Thoracic aorta (tissue), 2 donors: Measurements from ENCODE around the gene MOB3C. TPM values are rescaled to one million over a fixed set of nuclear protein-coding genes. Genes with fewer than 3 reads are reported as not detected.

Experiments
- ATAC-seq: fragments of 150-250 bp; one replicate; pipeline ENCODE4 v1.8.0; 2017; ENCODE audit warnings: low read depth; ENCODE audit not compliant: insufficient number of reproducible peaks, low FRiP score
- DNase-seq: peaks from one replicate; pipeline ENCODE4 v3.0.0-alpha.2; 2020; ENCODE audit warnings: low spot score
- H3K27ac ChIP-seq, 2 donors: fragments of 200-600 bp; sonication (generic); 1 replicate in 1 of 2; 2 replicates in 1 of 2; pipeline ENCODE4 v1.5.1; 2016; ENCODE audit warnings: mild to moderate bottlenecking in 2 of 2, moderate library complexity in 2 of 2
- H3K27me3 ChIP-seq: fragments of 200-600 bp; sonication (generic); replicated peaks from 2 replicates; pipeline ENCODE4 v1.6.0; 2016; ENCODE audit warnings: mild to moderate bottlenecking; ENCODE audit not compliant: insufficient read depth
- H3K36me3 ChIP-seq: fragments of 200-600 bp; sonication (generic); one replicate; pipeline ENCODE4 v1.5.1; 2016
- H3K4me1 ChIP-seq, 2 donors: fragments of 200-600 bp; sonication (generic); 1 replicate in 1 of 2; 2 replicates in 1 of 2; pipeline versions ENCODE4 v1.5.1 to v1.6.0; 2016; ENCODE audit warnings: low read depth in 2 of 2, mild to moderate bottlenecking in 1 of 2; ENCODE audit not compliant: control insufficient read depth in 1 of 2
- H3K4me3 ChIP-seq: fragments of 200-600 bp; sonication (generic); 2 replicates; pipeline ENCODE4 v1.5.1; 2016; ENCODE audit warnings: mild to moderate bottlenecking
- H3K9me3 ChIP-seq: fragments of 200-600 bp; sonication (generic); 2 replicates; pipeline ENCODE4 v1.5.1; 2016
- total RNA-seq, 2 donors: library from RNA; depleted of rRNA; stranded (reverse); fragments of >200 nt; gene quantifications; one replicate each; pipeline versions ENCODE4 v1.1.0 to v1.2.3, GENCODE V29; 2016
- TF ChIP-seq, protein P1 (sequence below): fragments of 200-600 bp; sonication (generic); IDR thresholded peaks from one replicate; pipeline ENCODE4 v1.5.1; 2019; ENCODE audit warnings: antibody characterized with exemption

MOB3C gene
- total RNA-seq, 2 donors from 2014 or later: 29.5 to 42.3 TPM

DNA sequence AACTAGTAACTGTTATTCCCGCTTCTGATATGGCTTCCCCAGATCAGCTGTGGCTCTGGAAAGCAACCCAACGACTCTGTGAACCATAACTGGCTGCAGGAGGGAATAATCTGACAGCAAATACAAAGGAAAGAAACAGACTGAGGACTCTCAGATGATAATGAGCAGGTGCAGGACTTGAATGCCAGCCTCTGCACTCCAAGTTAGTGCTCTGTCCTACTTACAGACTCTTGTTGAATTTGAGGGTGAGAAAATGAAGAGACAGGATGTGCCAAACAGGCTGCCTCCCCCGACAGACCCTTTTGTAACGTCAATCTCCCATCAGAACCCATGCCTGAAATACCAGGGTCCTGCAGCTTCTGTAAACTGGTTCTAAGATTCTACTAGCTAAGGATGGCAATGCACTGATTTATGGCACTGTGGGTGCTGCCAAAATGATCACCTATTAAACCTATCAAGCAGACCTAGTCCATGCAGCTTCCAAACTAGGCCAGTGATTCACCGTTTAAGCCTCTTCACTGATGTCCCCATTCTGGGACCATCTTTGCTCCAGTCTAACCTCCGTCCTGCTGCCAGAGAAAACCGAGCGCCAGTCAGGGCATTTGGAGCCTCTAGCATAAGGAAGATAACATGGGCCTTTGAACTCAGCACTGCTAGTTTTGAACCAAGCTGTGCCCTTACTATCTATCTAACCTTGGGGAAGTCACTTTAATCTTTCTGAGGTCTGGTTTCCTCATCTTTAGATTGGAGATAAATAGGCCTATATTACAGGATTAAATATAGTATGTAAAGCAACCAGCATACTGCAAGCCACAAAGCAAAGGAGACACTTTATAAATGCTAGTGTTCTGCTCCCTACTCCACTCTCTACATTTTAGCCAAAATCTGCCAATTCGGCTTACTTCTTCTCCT is 17.3 kb downstream of the MOB3C start:
- DNase-seq (no peak), ATAC-seq (no peak)
- H3K4me3 ChIP-seq: no peak overlapping the region
- H3K36me3 ChIP-seq: peaks cover 5% of the 10 kb centered on the region
- no peak overlapping the region for H3K27ac ChIP-seq
- H3K4me1 ChIP-seq: peaks cover 10 to 72% of the 10 kb centered on the region in 2 donors
- H3K27me3 ChIP-seq: no peaks in the 10 kb centered on the region
- no peaks in the 10 kb centered on the region for H3K9me3 ChIP-seq
- TF ChIP-seq, protein P1, sequence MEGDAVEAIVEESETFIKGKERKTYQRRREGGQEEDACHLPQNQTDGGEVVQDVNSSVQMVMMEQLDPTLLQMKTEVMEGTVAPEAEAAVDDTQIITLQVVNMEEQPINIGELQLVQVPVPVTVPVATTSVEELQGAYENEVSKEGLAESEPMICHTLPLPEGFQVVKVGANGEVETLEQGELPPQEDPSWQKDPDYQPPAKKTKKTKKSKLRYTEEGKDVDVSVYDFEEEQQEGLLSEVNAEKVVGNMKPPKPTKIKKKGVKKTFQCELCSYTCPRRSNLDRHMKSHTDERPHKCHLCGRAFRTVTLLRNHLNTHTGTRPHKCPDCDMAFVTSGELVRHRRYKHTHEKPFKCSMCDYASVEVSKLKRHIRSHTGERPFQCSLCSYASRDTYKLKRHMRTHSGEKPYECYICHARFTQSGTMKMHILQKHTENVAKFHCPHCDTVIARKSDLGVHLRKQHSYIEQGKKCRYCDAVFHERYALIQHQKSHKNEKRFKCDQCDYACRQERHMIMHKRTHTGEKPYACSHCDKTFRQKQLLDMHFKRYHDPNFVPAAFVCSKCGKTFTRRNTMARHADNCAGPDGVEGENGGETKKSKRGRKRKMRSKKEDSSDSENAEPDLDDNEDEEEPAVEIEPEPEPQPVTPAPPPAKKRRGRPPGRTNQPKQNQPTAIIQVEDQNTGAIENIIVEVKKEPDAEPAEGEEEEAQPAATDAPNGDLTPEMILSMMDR: no peak

DNA sequence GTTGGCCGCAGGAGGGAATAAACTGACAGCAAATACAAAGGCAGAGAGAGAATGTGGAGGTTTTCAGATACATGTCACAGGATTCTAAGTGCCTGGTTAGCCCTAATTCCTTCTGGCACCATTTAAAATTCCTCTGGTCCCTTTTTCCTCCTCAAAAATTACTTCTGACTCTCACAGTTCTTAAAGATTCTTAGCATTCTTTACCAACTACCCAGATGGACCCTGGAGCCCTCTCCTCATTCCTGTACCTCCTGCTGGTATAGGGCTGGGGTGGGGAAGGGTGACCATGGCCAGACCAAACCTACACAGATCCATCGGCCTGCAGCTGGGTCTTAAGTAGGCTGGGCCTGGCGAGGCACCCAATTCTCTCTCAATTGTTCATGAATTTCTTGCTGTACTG is 19.8 kb downstream of the MOB3C start:
- Histone ChIP-seq H3K4me3 (no peak overlapping the region), H3K27ac (no peak overlapping the region), H3K36me3 (peaks cover 22% of the 10 kb centered on the region), H3K27me3 (no peaks in the 10 kb centered on the region), H3K9me3 (no peaks in the 10 kb centered on the region), H3K4me1 (peaks cover 0 to 54% of the 10 kb centered on the region in 2 donors)
- ATAC-seq (no peak), DNase-seq (no peak)
- TF ChIP-seq, protein P1: no peak

DNA sequence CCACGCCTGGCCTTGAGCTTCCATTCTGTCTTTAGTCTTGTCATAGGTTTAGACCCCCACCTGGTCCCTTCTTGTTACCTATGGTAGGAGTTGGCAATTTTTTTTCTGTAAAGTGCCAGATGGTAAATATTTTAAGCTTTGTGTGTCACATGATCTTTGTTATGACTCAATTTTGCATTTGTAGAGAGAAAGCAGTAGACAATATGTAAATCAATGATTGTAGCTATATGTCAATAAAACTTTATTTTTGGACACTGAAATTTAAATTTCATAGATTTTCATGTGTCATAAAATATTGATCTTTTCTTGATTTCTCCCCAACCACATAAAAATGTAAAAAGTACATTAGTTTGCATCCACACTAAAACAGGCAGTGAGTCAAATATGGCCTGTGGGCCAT is 20.6 kb downstream of the MOB3C start:
- peaks cover 30% of the 10 kb centered on the region for H3K36me3 ChIP-seq
- ATAC-seq (no peak), DNase-seq (no peak)
- no peaks in the 10 kb centered on the region for H3K27me3 ChIP-seq
- TF ChIP-seq, protein P1: no peak
- peak overlapping the region in 1 of 2 donors; percentile 24 for H3K27ac ChIP-seq
- H3K9me3 ChIP-seq: no peaks in the 10 kb centered on the region
- no peak overlapping the region for H3K4me3 ChIP-seq
- peaks cover 0 to 46% of the 10 kb centered on the region in 2 donors for H3K4me1 ChIP-seq

DNA sequence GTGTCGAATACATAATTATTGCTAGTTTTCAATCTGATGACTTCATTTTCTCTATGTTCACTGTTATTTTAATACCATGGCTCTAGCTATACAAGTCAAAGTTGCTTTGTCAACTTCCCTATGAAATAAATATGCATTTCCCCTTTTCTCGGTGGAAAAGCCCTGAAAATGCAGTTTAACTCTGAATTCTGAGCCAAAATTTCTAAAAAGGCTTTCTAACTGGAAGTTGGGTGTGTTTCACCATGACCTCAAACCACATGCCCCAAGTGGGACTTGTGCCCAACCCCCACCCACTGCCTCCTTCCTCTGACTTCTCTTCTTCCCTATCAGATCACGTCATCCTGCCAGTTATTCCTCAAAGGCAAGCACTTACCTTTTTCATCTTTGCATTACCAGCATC is 21.5 kb downstream of the MOB3C start:
- H3K36me3 ChIP-seq: peaks cover 33% of the 10 kb centered on the region
- no peak overlapping the region for H3K4me3 ChIP-seq
- no peak overlapping the region for H3K27ac ChIP-seq
- H3K27me3 ChIP-seq: no peaks in the 10 kb centered on the region
- peaks cover 0 to 37% of the 10 kb centered on the region in 2 donors for H3K4me1 ChIP-seq
- no peaks in the 10 kb centered on the region for H3K9me3 ChIP-seq
- DNase-seq (no peak), ATAC-seq (no peak)
- TF ChIP-seq, protein P1: no peak

DNA sequence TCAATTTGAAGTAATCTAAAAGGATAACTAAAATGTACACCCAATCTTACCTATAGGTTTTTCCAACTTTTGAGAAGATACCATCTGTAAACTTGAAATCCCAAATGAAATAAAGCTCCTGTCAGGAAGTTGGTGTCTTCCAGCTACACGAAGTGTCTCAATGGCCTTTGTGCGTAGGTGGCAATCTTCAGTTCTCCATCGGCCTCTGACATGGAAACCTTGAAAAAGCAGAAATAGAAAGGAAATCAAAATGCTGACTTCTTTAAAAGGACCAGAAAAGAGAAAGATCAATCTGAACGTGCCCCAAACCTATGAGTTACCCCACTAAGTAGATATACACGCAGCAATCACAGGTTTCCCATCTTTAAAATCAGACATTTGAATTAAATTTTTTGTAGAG is 22.5 kb downstream of the MOB3C start:
- ATAC-seq: no peak

More for the DNA sequence above, 22.5 kb downstream of the MOB3C start:
- Histone ChIP-seq H3K9me3 (no peaks in the 10 kb centered on the region), H3K36me3 (peaks cover 41% of the 10 kb centered on the region), H3K27me3 (no peaks in the 10 kb centered on the region), H3K4me1 (peaks cover 0 to 26% of the 10 kb centered on the region in 2 donors), H3K4me3 (no peak overlapping the region), H3K27ac (peak overlapping the region in 1 of 2 donors; percentile 35)
- TF ChIP-seq, protein P1: no peak
- DNase-seq: no peak
